Kidney tubule cell (primary cell): ENCODE measurements around the gene RNF31.
"Not testable (repeated sequence)": the region's sequence is repeated elsewhere in the genome, so short reads cannot be mapped to it uniquely, and the experiment has no call there.

Experiments
- DNase-seq: peaks from one replicate; pipeline ENCODE4 v3.0.0-alpha.2; 2018; ENCODE audit warnings: low spot score

RNF31 gene

DNA sequence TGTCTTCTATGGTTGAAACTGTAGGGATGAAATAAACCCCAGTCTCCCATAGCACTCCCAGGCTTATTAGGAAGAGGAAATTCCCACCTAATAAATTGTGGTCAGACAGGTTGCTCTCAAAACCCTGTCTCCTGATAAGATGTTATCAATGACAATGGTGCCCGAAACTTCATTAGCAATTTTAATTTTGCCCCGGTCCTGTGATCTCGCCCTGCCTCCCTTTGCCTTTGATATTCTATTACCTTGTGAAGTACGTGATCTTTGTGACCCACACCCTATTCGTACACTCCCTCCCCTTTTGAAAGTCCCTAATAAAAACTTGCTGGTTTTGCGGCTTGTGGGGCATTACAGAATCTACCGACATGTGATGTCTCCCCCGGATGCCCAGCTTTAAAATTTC, 55.2 kb downstream of the RNF31 start:
- DNase-seq, result not testable (repeated sequence)

DNA sequence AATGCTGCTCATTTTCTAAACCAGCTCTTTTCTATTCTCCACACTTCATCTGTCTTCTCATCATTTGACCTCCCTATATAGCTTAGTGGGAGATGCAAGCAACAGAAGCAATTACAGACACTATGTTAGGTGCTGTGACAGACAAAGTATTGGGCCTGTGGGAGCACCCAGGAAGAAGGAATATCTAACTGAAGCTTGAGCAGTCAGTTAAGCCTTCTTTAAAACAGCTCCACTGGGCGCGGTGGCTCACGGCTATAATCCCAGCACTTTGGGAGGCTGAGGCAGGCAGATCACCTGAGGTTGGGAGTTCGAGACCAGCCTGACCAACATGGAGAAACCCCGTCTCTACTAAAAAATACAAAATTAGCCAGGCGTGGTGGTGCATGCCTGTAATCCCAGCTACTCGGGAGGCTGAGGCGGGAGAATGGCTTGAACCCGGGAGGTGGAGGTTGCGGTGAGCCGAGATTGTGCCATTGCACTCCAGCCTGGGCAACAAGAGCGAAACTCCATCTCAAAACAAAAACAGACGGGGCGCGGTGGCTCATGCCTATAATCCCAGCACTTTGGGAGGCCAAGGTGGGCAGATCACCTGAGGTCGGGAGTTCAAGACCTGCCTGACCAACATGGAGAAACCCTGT, 56.1 kb downstream of the RNF31 start:
- not testable (repeated sequence) for DNase-seq

DNA sequence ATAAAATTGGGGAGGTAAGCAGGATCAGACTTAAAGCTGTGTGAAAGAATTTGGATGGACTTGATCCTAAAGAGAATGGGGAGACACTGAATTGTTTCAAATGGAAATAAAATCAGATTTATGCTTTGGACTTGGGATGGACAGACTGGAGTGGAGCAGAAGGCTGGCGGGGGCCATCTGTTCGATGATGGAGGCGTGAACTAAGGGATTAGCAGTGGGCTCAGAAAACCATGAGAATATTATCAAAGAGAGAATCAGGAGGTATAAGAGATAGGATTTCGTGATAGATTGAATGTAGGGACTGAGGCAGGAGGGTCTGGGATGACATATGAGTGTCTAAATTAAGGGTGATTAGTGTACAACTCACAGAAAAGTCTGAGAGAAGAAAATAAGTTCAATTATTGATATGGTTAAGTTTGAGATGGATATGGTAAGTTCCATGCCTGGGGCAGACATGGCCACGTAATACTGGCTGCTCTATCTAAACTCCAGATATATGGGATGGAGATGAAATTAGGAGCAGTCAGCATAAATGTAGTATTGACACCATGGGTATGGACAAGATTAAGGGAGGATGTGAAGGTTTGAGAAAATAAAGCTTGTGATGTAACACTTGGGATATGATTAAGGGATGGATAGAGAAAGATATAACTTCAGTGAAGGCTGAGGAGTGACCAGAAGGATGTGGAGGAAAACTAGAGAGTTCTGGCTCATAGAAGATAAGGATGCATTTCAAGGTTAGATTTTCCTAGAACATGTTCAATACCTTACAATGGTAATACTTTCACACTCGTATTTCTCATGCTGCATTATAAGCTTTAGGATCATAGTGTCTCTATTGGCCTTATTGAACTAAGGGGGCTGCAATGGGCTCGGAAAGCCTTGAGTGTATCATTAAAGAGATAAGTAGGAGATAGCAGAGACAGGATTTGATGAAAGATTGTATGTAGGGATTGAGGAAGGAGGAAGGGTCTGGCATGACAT, 57.2 kb downstream of the RNF31 start:
- DNase-seq, result no peak

DNA sequence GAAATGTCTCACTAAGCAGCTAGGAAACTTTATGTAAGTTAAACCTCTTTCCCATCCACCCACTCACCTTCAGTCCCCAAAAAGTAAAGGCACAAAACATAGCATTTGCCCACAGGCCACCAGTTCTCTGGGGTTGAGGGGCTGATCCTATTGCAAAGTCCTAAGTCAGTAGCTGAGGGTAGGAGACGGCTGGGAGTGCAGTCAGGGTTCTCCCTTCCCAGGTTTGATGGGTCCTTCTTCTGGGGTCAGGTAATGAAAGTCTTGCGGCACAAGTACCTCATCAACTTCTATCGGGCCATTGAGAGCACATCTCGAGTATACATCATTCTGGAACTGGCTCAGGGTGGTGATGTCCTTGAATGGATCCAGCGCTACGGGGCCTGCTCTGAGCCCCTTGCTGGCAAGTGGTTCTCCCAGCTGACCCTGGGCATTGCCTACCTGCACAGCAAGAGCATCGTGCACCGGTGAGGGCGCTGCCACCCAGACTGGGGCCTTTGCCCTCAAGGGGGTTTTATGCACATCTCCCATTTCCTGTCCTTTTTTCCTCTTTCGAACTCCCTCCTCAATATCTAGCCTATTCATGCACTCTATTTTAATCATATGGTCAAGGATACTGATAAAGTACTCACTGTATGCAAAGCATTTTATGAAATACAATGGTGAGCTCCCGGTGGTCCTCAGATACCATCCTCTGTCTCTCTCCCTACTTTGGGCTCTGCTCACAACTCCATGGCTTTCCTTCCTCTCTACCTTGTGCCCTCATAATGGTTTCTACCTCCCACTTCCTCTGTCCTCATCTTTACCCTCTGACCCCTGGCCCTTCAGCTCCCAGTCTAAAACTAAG, 59.2 kb downstream of the RNF31 start:
- no peak for DNase-seq

DNA sequence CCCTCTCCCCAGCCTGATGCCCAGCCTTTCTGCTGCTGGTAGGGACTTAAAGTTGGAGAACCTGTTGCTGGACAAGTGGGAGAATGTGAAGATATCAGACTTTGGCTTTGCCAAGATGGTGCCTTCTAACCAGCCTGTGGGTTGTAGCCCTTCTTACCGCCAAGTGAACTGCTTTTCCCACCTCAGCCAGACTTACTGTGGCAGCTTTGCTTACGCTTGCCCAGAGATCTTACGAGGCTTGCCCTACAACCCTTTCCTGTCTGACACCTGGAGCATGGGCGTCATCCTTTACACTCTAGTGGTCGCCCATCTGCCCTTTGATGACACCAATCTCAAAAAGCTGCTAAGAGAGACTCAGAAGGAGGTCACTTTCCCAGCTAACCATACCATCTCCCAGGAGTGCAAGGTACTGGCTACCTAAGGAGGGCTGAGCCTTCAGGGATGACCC, 59.8 kb downstream of the RNF31 start:
- DNase-seq, result no peak

DNA sequence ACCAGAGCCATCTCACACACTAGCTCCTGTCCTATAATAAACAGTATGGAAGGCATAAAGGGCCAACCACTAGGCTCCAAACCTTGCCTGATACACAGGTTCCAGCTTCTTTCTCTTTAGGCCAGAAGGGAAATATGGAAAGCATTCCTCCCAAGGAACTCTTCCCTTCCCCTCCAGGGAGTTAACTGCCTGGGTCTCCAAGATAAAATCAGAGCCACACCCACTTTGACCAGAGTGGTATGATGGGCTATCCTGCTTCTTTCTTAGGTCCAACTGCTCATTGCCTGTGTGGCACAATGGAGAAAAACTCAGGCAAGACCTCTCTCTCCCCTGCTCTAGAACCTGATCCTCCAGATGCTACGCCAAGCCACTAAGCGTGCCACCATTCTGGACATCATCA, 60.3 kb downstream of the RNF31 start:
- no peak for DNase-seq
